ENCODE measurements around the gene MEIS2. TPM values are rescaled to one million over a fixed set of nuclear protein-coding genes. Genes with fewer than 3 reads are reported as not detected.

MEIS2 gene
- total RNA-seq, 1 donor: 73.0 TPM

GRCh38 chr15:36885771-36886170, 214.6 kb downstream of the MEIS2 start:
- H3K4me3 ChIP-seq (ENCODE audit: low read depth, low read length): no peak overlapping the region
- DNase-seq (ENCODE audit: low read depth): no peak
- no peak for TF ChIP-seq CTCF (IDR thresholded peaks at IDR 0.05; ENCODE audit: insufficient read depth, low read depth, low read length)

- no peak overlapping the region for H3K4me3 ChIP-seq (ENCODE audit: low read depth, low read length)
- DNase-seq (ENCODE audit: low read depth): no peak
- no peak for TF ChIP-seq CTCF (IDR thresholded peaks at IDR 0.05; ENCODE audit: insufficient read depth, low read depth, low read length)
These were observed 215.3 kb downstream of the MEIS2 start for GRCh38 chr15:36884936-36885635.

- H3K4me3 ChIP-seq (ENCODE audit: low read depth, low read length): no peak overlapping the region
- DNase-seq (ENCODE audit: low read depth): no peak
- TF ChIP-seq CTCF (IDR thresholded peaks at IDR 0.05; ENCODE audit: insufficient read depth, low read depth, low read length): no peak
These were observed 215.9 kb downstream of the MEIS2 start for GRCh38 chr15:36884518-36884875.

- peak overlapping the region; percentile 16 for H3K4me3 ChIP-seq (ENCODE audit: low read depth, low read length)
- DNase-seq (ENCODE audit: low read depth): peak; percentile 89
- peak; percentile 85 for TF ChIP-seq CTCF (IDR thresholded peaks at IDR 0.05; ENCODE audit: insufficient read depth, low read depth, low read length)
These were observed 216.4 kb downstream of the MEIS2 start for GRCh38 chr15:36883713-36884517.

- DNase-seq (ENCODE audit: low read depth): peak; percentile 7
- H3K4me3 ChIP-seq (ENCODE audit: low read depth, low read length): peak overlapping the region; percentile 33
- TF ChIP-seq CTCF (IDR thresholded peaks at IDR 0.05; ENCODE audit: insufficient read depth, low read depth, low read length): no peak
These were observed 217.7 kb downstream of the MEIS2 start for GRCh38 chr15:36882487-36883131.

- no peak for DNase-seq (ENCODE audit: low read depth)
- no peak overlapping the region for H3K4me3 ChIP-seq (ENCODE audit: low read depth, low read length)
- TF ChIP-seq CTCF (IDR thresholded peaks at IDR 0.05; ENCODE audit: insufficient read depth, low read depth, low read length): no peak
These were observed 218.3 kb downstream of the MEIS2 start for GRCh38 chr15:36882056-36882455.

Data from fibroblast of villous mesenchyme (primary cell).